ENCODE data around the gene RMC1. TPM values are rescaled to one million over a fixed set of nuclear protein-coding genes. Genes with fewer than 3 reads are reported as not detected.

RMC1 gene
- total and polyA plus RNA-seq, 2 donors: 22.5 to 67.6 TPM

DNA sequence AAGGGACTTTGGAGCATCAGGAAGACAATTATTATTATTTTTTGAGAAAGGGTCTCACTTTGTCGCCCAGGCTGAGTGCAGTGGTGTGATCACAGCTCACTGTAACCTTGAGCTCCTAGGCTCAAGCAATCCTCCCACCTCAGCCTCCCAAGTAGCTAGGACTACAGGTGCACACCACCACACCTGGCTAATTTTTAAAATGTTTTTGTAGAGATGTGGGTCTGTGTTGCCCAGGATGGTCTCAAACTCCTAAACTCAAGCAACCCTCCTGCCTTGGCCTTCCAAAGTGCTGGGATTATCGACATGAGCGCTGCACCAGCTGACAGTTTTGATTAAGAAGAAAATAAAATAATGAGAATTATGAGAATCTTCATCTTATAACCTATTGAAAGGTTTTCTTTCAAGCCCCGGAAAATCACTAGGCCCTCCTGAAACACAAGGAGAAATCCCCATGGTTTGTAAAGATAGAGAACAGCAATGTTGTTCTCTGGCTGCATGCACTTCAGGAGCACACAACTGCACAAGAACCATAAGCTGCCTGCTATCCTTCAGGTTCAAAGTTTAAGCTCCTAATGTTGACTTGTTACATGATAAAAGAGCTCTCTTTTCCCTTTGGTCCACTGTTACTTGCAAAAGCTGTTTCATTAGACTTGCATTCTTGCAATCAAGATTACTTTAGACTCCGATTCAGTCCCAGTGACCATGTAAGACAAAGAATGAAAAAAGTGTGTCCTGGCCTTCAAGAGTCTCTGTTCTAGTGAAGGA is 66.2 kb downstream of the RMC1 start:
- no peak overlapping the region for H3K27ac ChIP-seq (ENCODE audit: low read depth in 1 of 2, low read length in 1 of 2)
- peaks cover 7 to 12% of the 10 kb centered on the region in 2 donors for H3K4me1 ChIP-seq (ENCODE audit: control insufficient read depth in 2 of 2, insufficient read depth in 2 of 2, low read length in 2 of 2)
- no peaks in the 10 kb centered on the region for H3K9me3 ChIP-seq (ENCODE audit: control insufficient read depth in 2 of 2, insufficient read depth in 1 of 2, low read length in 1 of 2)
- H3K36me3 ChIP-seq (ENCODE audit: control insufficient read depth in 2 of 2, insufficient read depth in 2 of 2, low read length in 1 of 2): peaks cover 9 to 52% of the 10 kb centered on the region in 2 donors
- H3K4me3 ChIP-seq (ENCODE audit: low read length in 2 of 2): no peak overlapping the region
- no peaks in the 10 kb centered on the region for H3K27me3 ChIP-seq (ENCODE audit: control insufficient read depth in 2 of 2, insufficient read depth in 1 of 2, low read length in 1 of 2)
- WGBS: 98% methylated on average over 5 of the region's 5 CpGs
- DNase-seq (ENCODE audit: low read depth in 6 of 9, low spot score in 9 of 9): no peak

DNA sequence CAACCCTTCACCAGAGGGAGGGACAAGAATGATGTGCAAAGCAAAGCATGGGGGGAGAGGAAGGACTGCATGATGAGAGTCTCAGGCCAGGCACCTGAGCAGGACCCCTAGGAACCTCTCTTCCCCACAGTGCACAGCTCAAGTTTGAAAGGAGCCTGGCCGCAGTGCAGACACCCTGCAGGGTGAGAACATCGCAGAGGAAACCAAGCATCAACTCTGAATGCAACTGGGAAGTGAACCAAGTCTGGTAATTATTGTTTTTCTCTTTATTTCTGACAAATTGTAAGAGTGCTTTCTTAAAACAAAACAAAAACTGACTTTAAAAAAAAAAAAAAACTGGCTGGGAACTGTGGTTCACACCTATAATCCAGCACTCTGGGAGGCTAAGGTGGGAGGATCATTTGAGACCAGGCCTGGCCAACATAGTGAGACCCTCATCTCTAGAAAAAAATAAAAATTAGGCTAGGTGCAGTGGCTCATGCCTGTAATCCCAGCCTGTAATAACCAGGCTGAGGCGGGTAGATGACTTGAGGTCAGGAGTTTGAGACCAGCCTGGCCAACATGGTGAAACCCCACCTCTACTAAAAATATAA is 67.7 kb downstream of the RMC1 start:
- Histone ChIP-seq H3K36me3 (ENCODE audit: control insufficient read depth in 2 of 2, insufficient read depth in 2 of 2, low read length in 1 of 2) (peaks cover 13 to 57% of the 10 kb centered on the region in 2 donors), H3K27me3 (ENCODE audit: control insufficient read depth in 2 of 2, insufficient read depth in 1 of 2, low read length in 1 of 2) (no peaks in the 10 kb centered on the region), H3K4me3 (ENCODE audit: low read length in 2 of 2) (no peak overlapping the region), H3K9me3 (ENCODE audit: control insufficient read depth in 2 of 2, insufficient read depth in 1 of 2, low read length in 1 of 2) (no peaks in the 10 kb centered on the region), H3K27ac (ENCODE audit: low read depth in 1 of 2, low read length in 1 of 2) (no peak overlapping the region), H3K4me1 (ENCODE audit: control insufficient read depth in 2 of 2, insufficient read depth in 2 of 2, low read length in 2 of 2) (peaks cover 9 to 21% of the 10 kb centered on the region in 2 donors)
- DNase-seq (ENCODE audit: low read depth in 6 of 9, low spot score in 9 of 9): no peak
- 94% methylated on average over 3 of the region's 3 CpGs for WGBS

DNA sequence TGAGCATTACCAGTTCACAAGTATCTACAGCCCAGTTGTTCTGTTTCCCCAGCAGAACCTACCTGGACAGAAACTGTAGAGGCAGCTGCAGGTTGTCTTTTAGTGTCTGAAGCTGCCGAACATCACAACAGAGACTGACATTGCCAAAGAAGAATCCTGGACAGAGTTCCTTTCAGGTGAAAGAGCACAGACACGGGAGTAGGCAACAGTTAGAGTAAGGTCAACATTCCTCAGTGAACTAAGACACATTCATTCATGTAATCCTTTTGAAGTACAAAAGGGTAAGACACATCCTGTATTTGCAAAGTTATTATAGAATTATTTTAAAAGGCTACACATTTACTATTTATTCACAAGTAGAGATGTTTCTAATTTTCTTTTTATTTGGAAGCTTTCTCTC is 68.7 kb downstream of the RMC1 start:
- peak overlapping the region in 1 of 2 donors; percentile 48 for H3K27ac ChIP-seq (ENCODE audit: low read depth in 1 of 2, low read length in 1 of 2)
- no peak for DNase-seq (ENCODE audit: low read depth in 6 of 9, low spot score in 9 of 9)
- H3K4me3 ChIP-seq (ENCODE audit: low read length in 2 of 2): no peak overlapping the region
- peaks cover 9 to 21% of the 10 kb centered on the region in 2 donors for H3K4me1 ChIP-seq (ENCODE audit: control insufficient read depth in 2 of 2, insufficient read depth in 2 of 2, low read length in 2 of 2)
- WGBS: 90% methylated on average over 2 of the region's 2 CpGs
- H3K27me3 ChIP-seq (ENCODE audit: control insufficient read depth in 2 of 2, insufficient read depth in 1 of 2, low read length in 1 of 2): no peaks in the 10 kb centered on the region
- H3K9me3 ChIP-seq (ENCODE audit: control insufficient read depth in 2 of 2, insufficient read depth in 1 of 2, low read length in 1 of 2): no peaks in the 10 kb centered on the region
- peaks cover 13 to 50% of the 10 kb centered on the region in 2 donors for H3K36me3 ChIP-seq (ENCODE audit: control insufficient read depth in 2 of 2, insufficient read depth in 2 of 2, low read length in 1 of 2)

DNA sequence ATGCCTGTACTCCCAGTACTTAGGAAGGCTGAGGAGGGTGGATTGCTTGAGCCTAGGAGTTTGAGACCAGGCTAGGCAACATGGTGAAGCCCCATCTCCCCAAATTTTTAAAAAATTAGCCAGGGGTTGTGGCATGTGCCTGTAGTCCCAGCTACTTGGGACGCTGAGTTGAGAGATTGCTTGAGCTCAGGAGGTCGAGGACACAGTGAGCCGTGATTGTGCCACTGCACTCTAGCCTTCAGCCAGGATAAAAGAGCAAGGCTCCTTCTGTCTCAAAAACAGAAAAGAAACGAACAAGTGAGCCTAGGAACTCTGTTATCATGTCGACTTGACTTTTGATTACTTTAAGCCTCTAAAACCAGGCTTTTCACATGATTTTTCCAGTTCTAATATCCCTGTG is 69.3 kb downstream of the RMC1 start:
- DNase-seq (ENCODE audit: low read depth in 6 of 9, low spot score in 9 of 9): no peak
- Histone ChIP-seq H3K9me3 (ENCODE audit: control insufficient read depth in 2 of 2, insufficient read depth in 1 of 2, low read length in 1 of 2) (no peaks in the 10 kb centered on the region), H3K27ac (ENCODE audit: low read depth in 1 of 2, low read length in 1 of 2) (no peak overlapping the region), H3K36me3 (ENCODE audit: control insufficient read depth in 2 of 2, insufficient read depth in 2 of 2, low read length in 1 of 2) (peaks cover 13 to 45% of the 10 kb centered on the region in 2 donors), H3K27me3 (ENCODE audit: control insufficient read depth in 2 of 2, insufficient read depth in 1 of 2, low read length in 1 of 2) (no peaks in the 10 kb centered on the region), H3K4me1 (ENCODE audit: control insufficient read depth in 2 of 2, insufficient read depth in 2 of 2, low read length in 2 of 2) (peaks cover 9 to 21% of the 10 kb centered on the region in 2 donors), H3K4me3 (ENCODE audit: low read length in 2 of 2) (no peak overlapping the region)
- WGBS: 98% methylated on average over 5 of the region's 5 CpGs

DNA sequence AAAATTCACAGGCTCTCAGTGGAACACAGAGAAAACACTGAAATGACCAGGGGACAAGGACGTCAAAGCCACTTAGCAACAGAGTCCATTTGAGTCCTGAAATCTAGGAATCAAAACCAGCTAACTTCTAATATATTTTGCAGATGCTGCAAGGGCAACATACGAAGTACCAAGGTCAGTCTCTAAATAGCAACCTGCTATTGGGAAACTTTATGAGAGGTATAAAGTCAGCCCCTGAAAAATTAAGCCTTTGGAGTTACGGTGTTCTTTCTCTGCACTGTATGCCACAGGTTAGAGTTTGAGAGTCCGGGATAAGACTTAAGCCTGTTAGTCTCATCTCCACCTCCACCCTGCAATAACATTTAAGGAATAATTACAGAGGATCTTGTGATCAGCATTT is 69.7 kb downstream of the RMC1 start:
- Histone ChIP-seq H3K9me3 (ENCODE audit: control insufficient read depth in 2 of 2, insufficient read depth in 1 of 2, low read length in 1 of 2) (no peaks in the 10 kb centered on the region), H3K4me1 (ENCODE audit: control insufficient read depth in 2 of 2, insufficient read depth in 2 of 2, low read length in 2 of 2) (peaks cover 10 to 22% of the 10 kb centered on the region in 2 donors), H3K36me3 (ENCODE audit: control insufficient read depth in 2 of 2, insufficient read depth in 2 of 2, low read length in 1 of 2) (peaks cover 13 to 41% of the 10 kb centered on the region in 2 donors), H3K27ac (ENCODE audit: low read depth in 1 of 2, low read length in 1 of 2) (no peak overlapping the region), H3K4me3 (ENCODE audit: low read length in 2 of 2) (no peak overlapping the region), H3K27me3 (ENCODE audit: control insufficient read depth in 2 of 2, insufficient read depth in 1 of 2, low read length in 1 of 2) (no peaks in the 10 kb centered on the region)
- DNase-seq (ENCODE audit: low read depth in 6 of 9, low spot score in 9 of 9): no peak
- 97% methylated on average over 4 of the region's 4 CpGs for WGBS

DNA sequence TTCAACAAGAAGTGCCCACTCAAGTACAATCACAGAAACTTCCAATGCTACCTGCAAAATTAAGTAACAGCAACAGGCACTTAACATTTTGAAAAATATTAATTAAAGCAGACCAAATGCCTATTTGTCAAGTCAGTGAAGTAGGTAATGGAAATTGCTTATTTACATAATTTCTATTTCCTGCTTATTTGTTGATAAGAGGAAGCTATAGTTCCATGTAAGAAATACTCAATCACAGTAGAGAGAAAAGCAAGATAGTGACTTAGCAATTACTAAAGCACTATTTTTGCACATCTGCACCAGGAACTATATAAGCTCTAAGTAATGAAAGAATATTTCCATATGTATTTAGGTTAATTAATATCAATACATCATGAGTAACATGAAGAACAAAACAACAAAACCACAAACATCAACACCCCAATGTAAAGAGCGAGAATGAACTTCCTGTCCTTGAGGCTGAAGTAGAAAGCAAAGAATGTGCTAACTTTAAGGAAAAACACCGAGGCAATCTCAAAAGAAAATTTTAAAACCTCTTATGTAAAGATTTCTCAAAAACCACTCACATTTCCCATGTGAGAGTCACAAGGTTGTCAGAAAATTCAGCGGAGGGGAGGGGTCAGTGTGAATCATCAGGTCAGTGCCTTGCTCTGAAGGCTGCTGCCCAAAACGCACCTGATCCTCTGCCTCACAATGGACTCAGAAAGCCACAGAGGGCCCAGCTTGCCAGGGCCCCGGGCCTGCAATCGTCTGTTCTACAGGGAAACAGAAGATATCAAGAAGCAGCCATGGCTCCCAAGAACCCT is 70.5 kb downstream of the RMC1 start:
- H3K9me3 ChIP-seq (ENCODE audit: control insufficient read depth in 2 of 2, insufficient read depth in 1 of 2, low read length in 1 of 2): no peaks in the 10 kb centered on the region
- H3K27me3 ChIP-seq (ENCODE audit: control insufficient read depth in 2 of 2, insufficient read depth in 1 of 2, low read length in 1 of 2): no peaks in the 10 kb centered on the region
- 58% methylated on average over 6 of the region's 6 CpGs for WGBS
- peaks cover 9 to 34% of the 10 kb centered on the region in 2 donors for H3K36me3 ChIP-seq (ENCODE audit: control insufficient read depth in 2 of 2, insufficient read depth in 2 of 2, low read length in 1 of 2)
- H3K4me3 ChIP-seq (ENCODE audit: low read length in 2 of 2): no peak overlapping the region
- DNase-seq (ENCODE audit: low read depth in 6 of 9, low spot score in 9 of 9): peak in 1 of 9 donors; percentile 54
- peak overlapping the region; percentile 72 to 75 for H3K27ac ChIP-seq (ENCODE audit: low read depth in 1 of 2, low read length in 1 of 2)
- H3K4me1 ChIP-seq (ENCODE audit: control insufficient read depth in 2 of 2, insufficient read depth in 2 of 2, low read length in 2 of 2): peaks cover 18 to 30% of the 10 kb centered on the region in 2 donors

DNA sequence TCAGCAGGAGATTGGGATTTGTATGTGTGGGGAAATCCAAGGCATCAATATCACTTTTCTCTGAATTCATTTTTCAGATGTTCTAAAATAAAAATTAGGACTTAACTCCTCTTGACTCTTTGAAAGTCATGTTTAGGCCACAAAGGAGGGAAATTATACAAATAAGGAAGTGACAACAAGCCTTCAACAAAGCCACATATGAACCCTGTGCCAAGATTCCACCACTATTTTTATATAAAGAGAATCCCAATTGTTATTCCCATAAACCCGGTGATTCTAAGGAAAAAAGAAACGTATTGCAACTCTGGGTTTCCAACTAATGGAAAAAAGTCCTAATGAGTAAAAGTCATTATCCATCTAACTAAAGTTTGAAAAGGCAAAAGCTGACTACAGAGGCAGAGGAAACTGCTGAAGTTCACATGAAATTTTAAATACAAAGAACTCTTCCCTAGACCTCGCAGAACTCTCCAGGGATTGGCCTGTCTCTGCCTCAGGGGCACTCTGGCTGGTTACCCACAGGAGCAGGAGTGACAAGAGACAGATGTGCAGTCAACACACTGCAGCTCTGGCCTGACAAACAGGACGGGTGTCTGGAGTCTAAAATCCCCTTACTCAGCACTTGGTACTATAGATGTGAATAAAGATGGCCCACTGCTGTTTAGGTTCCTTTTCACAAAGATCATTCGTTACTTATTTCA is 71.4 kb downstream of the RMC1 start:
- Histone ChIP-seq H3K9me3 (ENCODE audit: control insufficient read depth in 2 of 2, insufficient read depth in 1 of 2, low read length in 1 of 2) (no peaks in the 10 kb centered on the region), H3K4me3 (ENCODE audit: low read length in 2 of 2) (no peak overlapping the region), H3K36me3 (ENCODE audit: control insufficient read depth in 2 of 2, insufficient read depth in 2 of 2, low read length in 1 of 2) (peaks cover 9 to 26% of the 10 kb centered on the region in 2 donors), H3K27ac (ENCODE audit: low read depth in 1 of 2, low read length in 1 of 2) (peak overlapping the region; percentile 36 to 75), H3K27me3 (ENCODE audit: control insufficient read depth in 2 of 2, insufficient read depth in 1 of 2, low read length in 1 of 2) (no peaks in the 10 kb centered on the region), H3K4me1 (ENCODE audit: control insufficient read depth in 2 of 2, insufficient read depth in 2 of 2, low read length in 2 of 2) (peaks cover 20 to 38% of the 10 kb centered on the region in 2 donors)
- DNase-seq (ENCODE audit: low read depth in 6 of 9, low spot score in 9 of 9): peak in 1 of 9 donors; percentile 17
- WGBS: 93% methylated on average over 5 of the region's 5 CpGs

DNA sequence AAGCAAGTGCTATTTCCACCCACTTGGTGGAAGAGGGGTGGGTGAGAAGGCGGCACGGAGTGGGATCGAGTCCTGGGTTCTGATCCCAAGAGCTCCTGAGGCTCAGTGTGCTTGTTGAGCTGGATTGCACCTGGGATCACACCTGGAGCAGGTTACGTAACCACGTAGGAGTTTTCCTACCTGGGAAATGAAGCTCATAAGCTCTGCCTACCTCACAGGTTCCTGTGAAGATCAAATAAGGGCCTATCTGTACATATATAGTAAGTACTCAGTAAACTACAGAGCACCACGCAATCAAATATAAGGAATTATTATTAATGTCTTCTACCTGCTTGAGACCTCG is 72.0 kb downstream of the RMC1 start:
- DNase-seq (ENCODE audit: low read depth in 6 of 9, low spot score in 9 of 9): no peak
- Histone ChIP-seq H3K4me1 (ENCODE audit: control insufficient read depth in 2 of 2, insufficient read depth in 2 of 2, low read length in 2 of 2) (peaks cover 20 to 38% of the 10 kb centered on the region in 2 donors), H3K27me3 (ENCODE audit: control insufficient read depth in 2 of 2, insufficient read depth in 1 of 2, low read length in 1 of 2) (no peaks in the 10 kb centered on the region), H3K4me3 (ENCODE audit: low read length in 2 of 2) (no peak overlapping the region), H3K27ac (ENCODE audit: low read depth in 1 of 2, low read length in 1 of 2) (peak overlapping the region in 1 of 2 donors; percentile 37), H3K9me3 (ENCODE audit: control insufficient read depth in 2 of 2, insufficient read depth in 1 of 2, low read length in 1 of 2) (no peaks in the 10 kb centered on the region), H3K36me3 (ENCODE audit: control insufficient read depth in 2 of 2, insufficient read depth in 2 of 2, low read length in 1 of 2) (peaks cover 9 to 26% of the 10 kb centered on the region in 2 donors)
- WGBS: 98% methylated on average over 7 of the region's 7 CpGs
